PC-9 (cell line): ENCODE results near the gene KIF26B. TPM values are rescaled to one million over a fixed set of nuclear protein-coding genes. Genes with fewer than 3 reads are reported as not detected.

Experiments used
- BruUV-seq: library from RNA; stranded (reverse); fragments of 400-500 nt; replicated peaks from 2 replicates; lab custom pipeline; 2021; lab: Mats Ljungman, UMichigan
- CTCF ChIA-PET: fragments of 300-600 bp; sonication (Branson Sonifier 250); formaldehyde crosslinking; loops from one replicate; lab custom pipeline; 2022; ENCODE audit warnings: antibody characterized with exemption; lab: Charles Lee
- POLR2A ChIA-PET: fragments of 300-600 bp; sonication (Branson Sonifier 250); formaldehyde crosslinking; loops from one replicate; lab custom pipeline; 2022; ENCODE audit warnings: antibody characterized with exemption; ENCODE audit not compliant: unreplicated experiment; lab: Charles Lee
- DNase-seq, 2 experiments: peaks; one replicate each; pipeline versions ENCODE4 v3.0.0 to v3.0.0-alpha.2; 2015 to 2022; ENCODE audit warnings: mixed read lengths in 1 of 2
- H2AFZ ChIP-seq: fragments of 200-600 bp; sonication (generic); 2 replicates; pipeline ENCODE4 v1.8.1; 2017; ENCODE audit warnings: antibody characterized with exemption
- H3F3A ChIP-seq: fragments of 200-600 bp; sonication (generic); 2 replicates; pipeline ENCODE4 v1.8.1; 2017; ENCODE audit warnings: antibody characterized with exemption, mild to moderate bottlenecking, low read depth; ENCODE audit not compliant: insufficient read depth
- H3K27ac ChIP-seq: fragments of 200-600 bp; sonication (generic); 2 replicates; pipeline ENCODE4 v1.6.1; 2016; ENCODE audit warnings: mixed run types
- H3K27me3 ChIP-seq: fragments of 200-600 bp; sonication (generic); 2 replicates; pipeline ENCODE4 v1.6.1; 2016; ENCODE audit warnings: low read depth, mixed run types; ENCODE audit not compliant: insufficient read depth
- H3K36me3 ChIP-seq: fragments of 200-600 bp; sonication (generic); 2 replicates; pipeline ENCODE4 v1.6.1; 2016; ENCODE audit warnings: low read depth, mixed run types
- H3K4me1 ChIP-seq: fragments of 200-600 bp; sonication (generic); replicated peaks from 2 replicates; pipeline ENCODE4 v1.6.1; 2016; ENCODE audit warnings: mixed run types; ENCODE audit not compliant: insufficient read depth
- H3K4me2 ChIP-seq: fragments of 200-600 bp; sonication (generic); 2 replicates; pipeline ENCODE4 v1.6.1; 2017; ENCODE audit warnings: mixed run types
- H3K4me3 ChIP-seq: fragments of 200-600 bp; sonication (generic); 2 replicates; pipeline ENCODE4 v1.6.1; 2016; ENCODE audit warnings: mixed run types
- H3K79me2 ChIP-seq: fragments of 200-600 bp; sonication (generic); 2 replicates; pipeline ENCODE4 v1.6.1; 2017; ENCODE audit warnings: low read depth, mixed run types
- H3K9me2 ChIP-seq: fragments of 200-600 bp; sonication (generic); 2 replicates; pipeline ENCODE4 v1.8.1; 2017; ENCODE audit warnings: mild to moderate bottlenecking; ENCODE audit not compliant: insufficient read depth
- H3K9me3 ChIP-seq: fragments of 200-600 bp; sonication (generic); 2 replicates; pipeline ENCODE4 v1.8.1; 2016; ENCODE audit warnings: low read depth; ENCODE audit not compliant: insufficient read depth
- H4K20me1 ChIP-seq: fragments of 200-600 bp; sonication (generic); 2 replicates; pipeline ENCODE4 v1.8.1; 2017; ENCODE audit not compliant: insufficient read depth
- EZH2 ChIP-seq: fragments of 200-600 bp; sonication (generic); IDR thresholded peaks from 2 replicates; pipeline ENCODE4 v1.8.0; 2017; ENCODE audit warnings: antibody characterized with exemption, low read depth
- intact Hi-C: fragments of 100-400 bp; cut with micrococcal nuclease; formaldehyde crosslinking; loops from one replicate; pipeline ENCODE4 v1.10.0; 2022; ENCODE audit not compliant: unreplicated experiment
- total RNA-seq: library from RNA; stranded (reverse); gene quantifications from 2 replicates; pipeline ENCODE4 v1.2.3, GENCODE V29; 2021
- TF ChIP-seq, protein P1 (sequence below): fragments of 200-600 bp; sonication (generic); conservative IDR thresholded peaks from 2 replicates; pipeline ENCODE4 v1.6.1; 2017; ENCODE audit warnings: mixed run types, antibody characterized with exemption, mild to moderate bottlenecking, moderate library complexity

The KIF26B gene
- total RNA-seq, 1 experiment from 2014 or later, result 0.11 TPM

DNA sequence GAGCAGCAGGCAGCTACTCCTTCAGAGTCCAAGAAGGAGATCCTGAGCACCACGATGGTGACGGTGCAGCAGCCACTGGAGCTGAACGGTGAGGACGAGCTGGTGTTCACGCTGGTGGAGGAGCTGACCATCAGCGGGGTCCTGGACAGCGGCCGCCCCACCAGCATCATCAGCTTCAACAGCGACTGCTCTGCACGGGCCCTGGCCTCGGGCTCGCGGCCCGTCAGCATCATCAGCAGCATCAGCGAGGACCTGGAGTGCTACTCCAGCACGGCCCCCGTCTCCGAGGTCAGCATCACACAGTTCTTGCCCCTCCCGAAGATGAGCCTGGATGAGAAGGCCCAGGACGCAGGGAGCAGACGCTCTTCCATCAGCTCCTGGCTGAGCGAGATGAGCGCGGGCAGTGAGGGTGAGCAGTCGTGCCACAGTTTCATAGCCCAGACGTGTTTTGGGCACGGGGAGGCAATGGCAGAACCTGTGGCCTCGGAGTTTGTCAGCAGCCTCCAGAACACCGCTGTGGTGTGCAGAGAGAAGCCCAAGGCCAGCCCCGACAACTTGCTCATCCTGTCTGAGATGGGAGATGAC is 531.8 kb downstream of the KIF26B start:
- H3K4me1 ChIP-seq, result no peaks in the 10 kb centered on the region
- H3K4me3 ChIP-seq, result no peak overlapping the region
- CTCF ChIA-PET, result no interaction called here
- no peaks in the 10 kb centered on the region for H3K36me3 ChIP-seq
- H3K9me2 ChIP-seq, result no peaks in the 10 kb centered on the region
- no peaks in the 10 kb centered on the region for H4K20me1 ChIP-seq
- H3K27me3 ChIP-seq, result peaks cover 68% of the 10 kb centered on the region
- POLR2A ChIA-PET, result no interaction called here
- no peaks in the 10 kb centered on the region for H3F3A ChIP-seq
- H3K79me2 ChIP-seq, result no peaks in the 10 kb centered on the region
- no peaks in the 10 kb centered on the region for H3K9me3 ChIP-seq
- no peak overlapping the region for H3K27ac ChIP-seq
- TF ChIP-seq, protein P1, sequence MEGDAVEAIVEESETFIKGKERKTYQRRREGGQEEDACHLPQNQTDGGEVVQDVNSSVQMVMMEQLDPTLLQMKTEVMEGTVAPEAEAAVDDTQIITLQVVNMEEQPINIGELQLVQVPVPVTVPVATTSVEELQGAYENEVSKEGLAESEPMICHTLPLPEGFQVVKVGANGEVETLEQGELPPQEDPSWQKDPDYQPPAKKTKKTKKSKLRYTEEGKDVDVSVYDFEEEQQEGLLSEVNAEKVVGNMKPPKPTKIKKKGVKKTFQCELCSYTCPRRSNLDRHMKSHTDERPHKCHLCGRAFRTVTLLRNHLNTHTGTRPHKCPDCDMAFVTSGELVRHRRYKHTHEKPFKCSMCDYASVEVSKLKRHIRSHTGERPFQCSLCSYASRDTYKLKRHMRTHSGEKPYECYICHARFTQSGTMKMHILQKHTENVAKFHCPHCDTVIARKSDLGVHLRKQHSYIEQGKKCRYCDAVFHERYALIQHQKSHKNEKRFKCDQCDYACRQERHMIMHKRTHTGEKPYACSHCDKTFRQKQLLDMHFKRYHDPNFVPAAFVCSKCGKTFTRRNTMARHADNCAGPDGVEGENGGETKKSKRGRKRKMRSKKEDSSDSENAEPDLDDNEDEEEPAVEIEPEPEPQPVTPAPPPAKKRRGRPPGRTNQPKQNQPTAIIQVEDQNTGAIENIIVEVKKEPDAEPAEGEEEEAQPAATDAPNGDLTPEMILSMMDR, result no peak
- no peak for TF ChIP-seq EZH2
- BruUV-seq, result no TSS peak
- no peak overlapping the region for H3K4me2 ChIP-seq
- no peak for DNase-seq
- intact Hi-C loops, result no loop called here
- no peak overlapping the region for H2AFZ ChIP-seq

DNA sequence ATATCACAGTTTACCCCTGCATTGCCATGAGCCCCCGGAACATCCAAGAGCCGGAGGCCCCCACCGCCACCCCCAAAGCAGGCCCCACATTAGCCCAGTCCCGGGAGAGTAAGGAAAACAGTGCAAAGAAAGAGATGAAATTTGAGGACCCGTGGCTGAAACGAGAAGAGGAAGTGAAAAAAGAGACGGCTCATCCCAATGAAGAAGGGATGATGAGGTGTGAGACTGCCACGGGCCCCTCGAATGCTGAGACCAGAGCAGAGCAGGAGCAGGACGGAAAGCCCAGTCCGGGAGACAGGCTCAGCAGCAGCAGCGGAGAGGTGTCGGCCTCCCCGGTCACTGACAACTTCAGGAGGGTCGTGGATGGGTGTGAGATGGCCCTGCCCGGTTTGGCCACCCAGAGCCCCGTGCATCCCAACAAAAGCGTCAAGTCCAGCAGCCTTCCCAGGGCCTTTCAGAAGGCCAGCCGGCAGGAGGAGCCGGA is 532.4 kb downstream of the KIF26B start:
- intact Hi-C loops, result no loop called here
- H4K20me1 ChIP-seq, result no peaks in the 10 kb centered on the region

DNA sequence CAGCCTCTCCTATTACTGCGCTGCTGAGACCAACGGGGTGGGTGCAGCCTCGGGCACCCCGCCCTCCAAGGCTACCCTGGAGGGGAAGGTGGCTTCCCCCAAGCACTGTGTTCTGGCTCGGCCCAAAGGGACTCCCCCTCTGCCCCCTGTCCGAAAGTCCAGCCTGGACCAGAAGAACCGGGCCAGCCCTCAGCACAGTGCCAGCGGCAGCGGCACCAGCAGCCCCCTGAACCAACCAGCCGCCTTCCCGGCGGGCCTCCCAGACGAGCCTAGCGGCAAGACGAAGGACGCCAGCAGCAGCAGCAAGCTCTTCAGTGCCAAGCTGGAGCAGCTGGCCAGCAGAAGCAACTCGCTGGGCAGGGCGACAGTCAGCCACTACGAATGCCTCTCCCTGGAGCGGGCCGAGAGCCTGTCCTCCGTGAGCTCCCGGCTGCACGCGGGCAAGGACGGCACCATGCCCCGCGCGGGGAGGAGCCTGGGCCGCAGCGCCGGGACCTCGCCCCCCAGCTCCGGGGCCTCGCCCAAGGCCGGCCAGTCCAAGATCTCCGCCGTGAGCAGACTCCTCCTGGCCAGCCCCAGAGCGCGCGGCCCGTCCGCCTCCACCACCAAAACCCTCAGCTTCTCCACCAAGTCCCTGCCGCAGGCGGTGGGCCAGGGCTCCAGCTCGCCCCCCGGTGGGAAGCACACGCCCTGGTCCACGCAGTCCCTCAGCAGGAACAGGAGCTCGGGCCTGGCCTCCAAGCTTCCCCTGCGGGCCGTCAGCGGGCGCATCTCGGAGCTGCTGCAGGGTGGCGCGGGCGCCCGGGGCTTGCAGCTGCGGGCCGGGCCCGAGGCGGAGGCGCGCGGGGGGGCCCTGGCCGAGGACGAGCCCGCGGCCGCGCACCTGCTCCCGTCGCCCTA is 533.1 kb downstream of the KIF26B start:
- no peak overlapping the region for H3K4me2 ChIP-seq
- H3K79me2 ChIP-seq, result no peaks in the 10 kb centered on the region
- intact Hi-C loops, result no loop called here
- no peak for TF ChIP-seq EZH2
- TF ChIP-seq, protein P1, result no peak
- ChIA-PET POLR2A (no interaction called here), CTCF (no interaction called here)
- no peak for DNase-seq
- no TSS peak for BruUV-seq
- H3K9me3 ChIP-seq, result no peaks in the 10 kb centered on the region
- no peak overlapping the region for H2AFZ ChIP-seq
- no peaks in the 10 kb centered on the region for H3F3A ChIP-seq
- no peaks in the 10 kb centered on the region for H3K9me2 ChIP-seq
- H3K4me3 ChIP-seq, result no peak overlapping the region
- H3K4me1 ChIP-seq, result no peaks in the 10 kb centered on the region
- no peaks in the 10 kb centered on the region for H4K20me1 ChIP-seq
- no peaks in the 10 kb centered on the region for H3K36me3 ChIP-seq
- peaks cover 73% of the 10 kb centered on the region for H3K27me3 ChIP-seq
- no peak overlapping the region for H3K27ac ChIP-seq

More for the DNA sequence above, 532.4 kb downstream of the KIF26B start:
- Histone ChIP-seq H3F3A (no peaks in the 10 kb centered on the region), H3K9me2 (no peaks in the 10 kb centered on the region), H3K79me2 (no peaks in the 10 kb centered on the region), H3K4me3 (no peak overlapping the region), H3K36me3 (no peaks in the 10 kb centered on the region), H3K27ac (no peak overlapping the region), H3K4me2 (no peak overlapping the region), H3K4me1 (no peaks in the 10 kb centered on the region), H2AFZ (no peak overlapping the region), H3K9me3 (no peaks in the 10 kb centered on the region), H3K27me3 (peaks cover 70% of the 10 kb centered on the region)
- ChIA-PET POLR2A (no interaction called here), CTCF (no interaction called here)
- DNase-seq, result no peak
- TF ChIP-seq, protein P1, result no peak
- no TSS peak for BruUV-seq
